ENCODE data around the gene NLGN4Y.
"Not testable (repeated sequence)": the region's sequence is repeated elsewhere in the genome, so short reads cannot be mapped to it uniquely, and the experiment has no call there.

Gene NLGN4Y

GRCh38 chrY:14860448-14860847 is 336.1 kb downstream of the NLGN4Y start:
- no peak for DNase-seq

GRCh38 chrY:14861033-14861432 is 336.7 kb downstream of the NLGN4Y start:
- DNase-seq, result not testable (repeated sequence)

GRCh38 chrY:14871971-14872370 is 347.6 kb downstream of the NLGN4Y start:
- DNase-seq, result no peak
